EL (cell line): ENCODE data around the gene PDCD4.
A peak's percentile ranks its signal among the peaks of the same experiment; 100 is the strongest.
"Not testable (repeated sequence)": the region's sequence is repeated elsewhere in the genome, so short reads cannot be mapped to it uniquely, and the experiment has no call there.

Experiments
- DNase-seq: peaks from one replicate; pipeline ENCODE4 v3.0.0-alpha.2; 2016

The PDCD4 gene

GRCh38 chr10:110887560-110887959, 15.8 kb downstream of the PDCD4 start:
- no peak for DNase-seq

GRCh38 chr10:110892602-110893288, 21.0 kb downstream of the PDCD4 start:
- DNase-seq = no peak

- DNase-seq = peak; percentile 38
These were observed 21.9 kb downstream of the PDCD4 start for GRCh38 chr10:110893559-110894179.

GRCh38 chr10:110897184-110897583, 25.5 kb downstream of the PDCD4 start:
- DNase-seq = no peak

GRCh38 chr10:110898391-110898790, 26.7 kb downstream of the PDCD4 start:
- DNase-seq = peak; percentile 9

- DNase-seq = no peak
These were observed 29.3 kb downstream of the PDCD4 start for GRCh38 chr10:110900983-110901382.

- peak; percentile 59 for DNase-seq
These were observed 30.5 kb downstream of the PDCD4 start for GRCh38 chr10:110901954-110902819.

- DNase-seq = no peak
These were observed 31.9 kb downstream of the PDCD4 start for GRCh38 chr10:110903280-110904278.

- DNase-seq = no peak
These were observed 38.4 kb downstream of the PDCD4 start for GRCh38 chr10:110910138-110910537.

GRCh38 chr10:110912374-110912773, 40.6 kb downstream of the PDCD4 start:
- DNase-seq = peak; percentile 83

- DNase-seq = no peak
These were observed 42.7 kb downstream of the PDCD4 start for GRCh38 chr10:110914431-110914830.

- no peak for DNase-seq
These were observed 43.3 kb downstream of the PDCD4 start for GRCh38 chr10:110915035-110915434.

GRCh38 chr10:110915600-110915999, 43.9 kb downstream of the PDCD4 start:
- DNase-seq = not testable (repeated sequence)

GRCh38 chr10:110916554-110917346, 45.0 kb downstream of the PDCD4 start:
- peak; percentile 93 for DNase-seq

- DNase-seq = peak; percentile 97
These were observed 46.5 kb downstream of the PDCD4 start for GRCh38 chr10:110918269-110918642.

- DNase-seq = peak; percentile 100
These were observed 47.1 kb downstream of the PDCD4 start, which contains the start of gene BBIP1 for GRCh38 chr10:110918643-110919348. Gene BBIP1, minus strand, starts transcription at chr10:110919180. Its CDS starts 1,023 bp downstream, at chr10:110918157.

GRCh38 chr10:110919349-110919931, 47.7 kb downstream of the PDCD4 start, which contains the start of gene SHOC2:
Gene SHOC2, plus strand, starts transcription at chr10:110919604. Its CDS starts 44,755 bp downstream, at chr10:110964359.
- DNase-seq = no peak

GRCh38 chr10:110919971-110920881, 48.5 kb downstream of the PDCD4 start:
- DNase-seq = peak; percentile 50

GRCh38 chr10:110923856-110924493, 52.2 kb downstream of the PDCD4 start:
- no peak for DNase-seq
